ENCODE data around the gene UBL4A. TPM values are rescaled to one million over a fixed set of nuclear protein-coding genes. Genes with fewer than 3 reads are reported as not detected.
A peak's percentile ranks its signal among the peaks of the same experiment; 100 is the strongest.

The UBL4A gene
- 20.3 TPM for polyA plus RNA-seq (2012; ENCODE audit: missing spikeins)

DNA sequence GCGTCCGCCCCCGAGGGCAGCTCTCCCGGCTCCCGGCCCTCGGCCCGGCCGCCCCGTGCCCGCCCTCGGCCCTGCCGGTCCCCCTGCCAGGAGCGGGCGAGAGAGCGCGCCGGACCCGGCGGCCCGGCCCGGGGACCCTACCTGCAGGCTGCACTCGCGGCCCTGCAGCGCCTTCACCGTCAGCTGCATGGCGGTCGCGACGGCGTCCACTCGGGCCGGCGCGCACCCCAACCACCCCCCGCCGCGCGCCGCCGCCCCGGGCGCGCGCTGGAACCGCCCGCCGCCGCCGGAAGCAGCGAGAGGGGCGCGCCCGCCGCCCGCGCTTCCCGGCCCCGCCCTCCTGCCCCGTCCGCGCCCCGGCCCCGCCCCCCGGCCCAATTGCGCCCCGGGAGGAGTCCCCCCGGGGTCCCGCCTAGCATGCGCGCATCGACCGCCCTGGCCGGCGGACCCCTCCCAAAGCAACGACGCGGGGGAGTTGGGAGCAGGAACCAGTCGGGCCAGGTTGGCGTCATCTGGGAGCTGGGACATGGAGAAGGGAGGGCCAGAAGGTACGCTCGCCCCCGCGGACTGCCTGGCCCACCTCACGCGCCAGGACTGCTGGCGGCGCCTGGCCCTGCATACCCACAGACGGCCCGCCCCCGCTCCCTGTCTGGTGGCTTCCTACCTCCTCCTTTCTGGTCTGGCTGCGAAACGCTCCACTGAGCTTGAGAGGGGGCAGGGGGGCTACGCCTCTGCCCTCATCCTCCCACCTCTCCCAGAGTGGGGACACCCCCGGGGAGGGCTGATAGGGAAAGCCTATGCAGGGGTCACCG, at the start of gene UBL4A:
Gene UBL4A (minus strand): TSS at position 220 of the 812 bp plus-strand sequence. CDS start 31 bp downstream, at position 189.
- no peak for TF ChIP-seq TAF1 (IDR thresholded peaks at IDR 0.05; ENCODE audit: borderline replicate concordance, low read depth, low read length)
- TF ChIP-seq POLR2A (IDR thresholded peaks at IDR 0.05; ENCODE audit: low read depth, low read length), result no peak
- no peak for TF ChIP-seq POLR2AphosphoS5 (IDR thresholded peaks at IDR 0.05; ENCODE audit: low read depth, low read length)
- DNase-seq (ENCODE audit: insufficient read length) (peak; percentile 67), FAIRE-seq (peak; percentile 76)

DNA sequence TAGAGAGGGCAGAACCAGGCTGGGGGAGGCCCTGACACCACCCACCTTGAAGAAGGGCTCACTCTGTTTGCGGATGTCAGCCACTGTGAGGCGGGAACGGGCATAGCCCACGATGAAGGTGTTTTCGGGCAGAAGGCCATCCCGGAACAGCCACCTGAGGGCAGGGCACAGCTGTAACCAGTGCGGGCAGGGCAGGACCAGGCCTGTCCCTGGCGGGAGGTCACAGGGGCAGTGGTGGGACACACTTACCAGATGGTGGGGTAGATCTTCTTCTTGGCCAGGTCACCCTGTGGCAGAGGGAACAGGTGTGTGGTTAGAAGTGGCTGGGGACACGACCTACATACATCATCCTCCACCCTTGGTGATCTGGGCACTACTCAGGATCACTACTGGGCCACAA, 49.5 kb upstream of the UBL4A start:
- no peak for DNase-seq (ENCODE audit: insufficient read length)
- FAIRE-seq, result no peak
- TF ChIP-seq POLR2AphosphoS5 (IDR thresholded peaks at IDR 0.05; ENCODE audit: low read depth, low read length) (no peak), POLR2A (IDR thresholded peaks at IDR 0.05; ENCODE audit: low read depth, low read length) (no peak), TAF1 (IDR thresholded peaks at IDR 0.05; ENCODE audit: borderline replicate concordance, low read depth, low read length) (no peak)

DNA sequence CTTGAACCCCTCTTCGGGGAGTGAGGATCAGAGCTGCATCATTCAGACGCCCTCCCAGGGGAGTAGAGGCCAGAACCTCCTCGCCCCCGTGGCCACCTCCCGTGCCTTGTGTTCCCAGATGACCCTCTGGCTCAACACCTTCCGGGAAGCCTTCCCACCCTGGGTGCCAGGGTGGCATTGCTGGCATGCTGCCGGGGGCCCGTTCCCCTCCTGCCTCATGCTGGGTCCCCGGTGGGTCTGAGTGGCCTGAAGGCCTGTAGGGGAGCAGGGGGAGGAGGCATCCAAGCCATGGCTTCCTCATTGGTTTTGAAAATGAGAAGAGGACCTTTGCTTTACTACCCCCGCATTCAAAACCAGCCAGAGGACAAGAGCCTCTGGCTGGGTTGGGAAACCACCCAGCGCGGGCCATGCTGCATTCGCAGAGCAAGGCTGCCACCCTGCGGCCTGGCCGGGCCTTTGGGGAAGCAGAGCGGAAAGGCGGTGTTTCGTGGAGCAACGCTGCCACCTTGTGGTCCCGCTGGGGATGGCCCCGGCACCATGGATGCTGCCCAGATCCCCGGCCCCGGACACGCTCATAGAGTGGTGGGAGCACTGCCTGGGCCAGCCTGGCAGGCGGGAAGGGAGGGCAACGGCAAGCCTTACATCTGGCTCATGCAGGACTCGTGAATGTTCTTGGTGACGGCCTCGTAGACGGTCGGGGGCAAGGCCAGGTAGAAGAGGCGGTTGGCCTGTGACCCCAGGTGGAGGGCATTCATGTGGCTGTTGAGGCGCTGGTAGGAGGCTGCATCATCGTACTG, 48.3 kb upstream of the UBL4A start:
- TF ChIP-seq POLR2A (IDR thresholded peaks at IDR 0.05; ENCODE audit: low read depth, low read length) (no peak), POLR2AphosphoS5 (IDR thresholded peaks at IDR 0.05; ENCODE audit: low read depth, low read length) (no peak), TAF1 (IDR thresholded peaks at IDR 0.05; ENCODE audit: borderline replicate concordance, low read depth, low read length) (no peak)
- FAIRE-seq (peak; percentile 98), DNase-seq (ENCODE audit: insufficient read length) (peak; percentile 95)

DNA sequence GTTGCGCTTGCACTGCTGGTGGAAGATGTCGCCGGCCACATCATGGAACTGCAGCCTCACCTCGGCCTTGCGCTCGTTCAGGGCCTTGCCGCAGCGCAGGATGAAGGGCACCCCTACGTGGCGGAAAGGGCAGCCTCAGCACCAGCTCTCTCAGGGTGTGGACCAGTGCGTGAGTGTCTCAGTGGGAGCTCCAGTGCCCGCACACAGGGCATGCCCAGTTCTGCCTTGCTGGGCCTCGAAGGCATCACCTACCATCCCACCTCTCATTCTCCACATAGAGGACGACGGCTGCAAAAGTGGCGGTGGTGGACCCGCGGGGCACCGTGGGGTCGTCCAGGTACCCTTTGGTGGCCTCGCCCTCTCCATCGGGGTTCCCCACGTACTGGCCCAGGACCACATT, 46.3 kb upstream of the UBL4A start:
- TF ChIP-seq TAF1 (IDR thresholded peaks at IDR 0.05; ENCODE audit: borderline replicate concordance, low read depth, low read length) (no peak), POLR2A (IDR thresholded peaks at IDR 0.05; ENCODE audit: low read depth, low read length) (no peak), POLR2AphosphoS5 (IDR thresholded peaks at IDR 0.05; ENCODE audit: low read depth, low read length) (no peak)
- no peak for DNase-seq (ENCODE audit: insufficient read length)
- FAIRE-seq, result no peak

DNA sequence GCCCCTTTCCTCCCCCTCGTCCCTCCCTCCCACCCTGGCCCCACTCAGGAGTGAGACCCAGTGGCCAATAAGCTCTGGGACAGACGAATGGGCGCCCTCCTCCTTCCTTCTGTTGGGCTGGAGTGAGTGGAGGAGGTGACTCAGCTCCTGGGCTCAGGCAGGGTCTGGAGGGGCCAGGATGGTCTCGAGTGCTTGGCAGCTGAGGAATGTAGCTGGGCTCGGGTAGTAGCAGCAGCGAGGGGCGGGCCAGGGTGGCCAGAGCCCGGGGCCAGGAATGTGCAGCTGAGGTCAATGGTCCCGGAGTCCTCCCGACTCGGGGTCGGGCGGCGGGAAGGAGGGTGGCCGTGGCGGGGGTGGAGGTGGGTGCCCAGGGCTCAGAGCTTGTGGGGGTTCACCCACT, 45.2 kb upstream of the UBL4A start:
- no peak for TF ChIP-seq TAF1 (IDR thresholded peaks at IDR 0.05; ENCODE audit: borderline replicate concordance, low read depth, low read length)
- no peak for TF ChIP-seq POLR2A (IDR thresholded peaks at IDR 0.05; ENCODE audit: low read depth, low read length)
- TF ChIP-seq POLR2AphosphoS5 (IDR thresholded peaks at IDR 0.05; ENCODE audit: low read depth, low read length), result no peak
- no peak for DNase-seq (ENCODE audit: insufficient read length)
- FAIRE-seq, result no peak

DNA sequence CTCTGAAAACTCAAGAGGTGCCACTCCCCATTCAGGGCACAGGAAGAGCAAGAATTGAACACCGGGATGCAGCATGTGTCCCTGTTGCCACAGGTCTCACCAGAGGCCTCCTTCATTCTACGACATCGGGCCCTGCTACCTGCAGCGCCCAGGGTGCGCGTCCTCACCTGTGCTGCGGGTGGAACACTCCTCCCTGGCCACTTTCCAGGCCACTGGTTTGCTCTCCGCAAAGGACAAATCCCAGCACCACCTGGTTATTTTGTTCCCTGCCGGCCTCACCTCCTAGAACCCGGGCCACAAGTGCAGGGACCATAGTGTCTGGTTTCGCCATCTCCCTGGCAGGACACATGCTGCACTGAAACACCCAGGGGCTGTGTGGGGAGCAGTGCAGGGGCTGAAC, 43.9 kb upstream of the UBL4A start:
- DNase-seq (ENCODE audit: insufficient read length) (no peak), FAIRE-seq (no peak)
- TF ChIP-seq POLR2AphosphoS5 (IDR thresholded peaks at IDR 0.05; ENCODE audit: low read depth, low read length), result no peak
- TF ChIP-seq POLR2A (IDR thresholded peaks at IDR 0.05; ENCODE audit: low read depth, low read length), result no peak
- TF ChIP-seq TAF1 (IDR thresholded peaks at IDR 0.05; ENCODE audit: borderline replicate concordance, low read depth, low read length), result no peak

DNA sequence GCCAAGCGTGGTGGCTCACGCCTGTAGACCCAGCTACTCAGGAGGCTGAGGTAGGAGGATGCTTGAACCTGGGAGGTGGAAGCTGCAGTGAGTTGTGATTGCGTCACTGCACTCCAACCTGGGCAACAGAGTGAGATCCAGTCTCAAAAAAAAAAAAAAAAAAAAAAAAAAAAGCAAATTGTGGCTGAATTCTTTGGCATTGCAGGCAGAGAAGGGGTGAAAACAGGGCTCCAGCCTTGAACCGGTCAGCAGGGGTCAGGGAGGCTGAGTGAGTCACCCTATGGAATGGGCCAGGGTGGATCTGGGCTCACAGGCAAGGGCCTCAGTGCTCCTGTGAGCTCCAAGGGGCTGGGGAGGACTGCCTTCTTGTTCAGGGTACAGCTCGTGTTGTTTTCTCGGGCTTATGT, 42.8 kb upstream of the UBL4A start:
- no peak for FAIRE-seq
- TF ChIP-seq POLR2A (IDR thresholded peaks at IDR 0.05; ENCODE audit: low read depth, low read length), result no peak
- no peak for TF ChIP-seq POLR2AphosphoS5 (IDR thresholded peaks at IDR 0.05; ENCODE audit: low read depth, low read length)
- TF ChIP-seq TAF1 (IDR thresholded peaks at IDR 0.05; ENCODE audit: borderline replicate concordance, low read depth, low read length), result no peak

DNA sequence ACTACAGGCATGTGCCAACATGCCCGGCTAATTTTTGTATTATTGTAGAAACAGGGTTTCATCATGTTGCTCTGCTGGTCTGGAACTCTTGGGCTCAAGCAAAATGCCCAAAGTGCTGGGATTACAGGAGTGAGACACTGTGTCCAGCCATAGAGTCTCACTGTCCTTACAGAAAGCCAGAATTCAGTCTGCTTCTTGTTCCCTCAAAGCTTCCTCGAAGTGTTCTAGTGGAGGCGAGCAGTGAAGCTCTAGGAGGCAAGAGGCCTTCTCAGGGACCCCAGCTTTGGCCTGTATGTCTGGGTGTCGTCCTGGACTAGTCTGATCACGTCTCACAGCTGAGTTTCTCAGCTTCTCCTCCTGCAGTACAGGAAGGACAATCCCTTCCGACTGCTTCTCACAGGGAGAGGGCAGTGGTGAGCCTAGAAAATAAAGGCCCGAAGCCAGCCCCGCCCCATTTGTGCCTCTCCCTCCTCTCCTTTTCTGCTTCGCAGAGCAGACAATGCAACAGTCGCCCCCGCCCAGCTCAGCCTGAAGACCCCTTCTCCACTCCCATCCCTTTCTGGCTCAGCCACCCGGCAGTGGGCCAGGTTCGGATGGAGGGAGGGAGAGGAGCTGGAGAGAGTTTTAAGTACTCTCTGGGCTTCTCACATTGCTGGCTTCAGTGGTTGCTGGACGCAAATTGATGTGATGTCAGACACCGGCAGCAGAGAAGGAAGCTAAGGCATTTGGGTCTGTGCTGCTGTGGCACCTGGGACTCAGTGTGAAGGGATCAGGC, 40.7 kb upstream of the UBL4A start:
- peak; percentile 28; the same call in 1 of the 2 replicates for TF ChIP-seq POLR2A (IDR thresholded peaks at IDR 0.05; ENCODE audit: low read depth, low read length)
- no peak for TF ChIP-seq TAF1 (IDR thresholded peaks at IDR 0.05; ENCODE audit: borderline replicate concordance, low read depth, low read length)
- DNase-seq (ENCODE audit: insufficient read length) (peak; percentile 47), FAIRE-seq (peak; percentile 87)

More for the DNA sequence above, 42.8 kb upstream of the UBL4A start:
- no peak for DNase-seq (ENCODE audit: insufficient read length)

DNA sequence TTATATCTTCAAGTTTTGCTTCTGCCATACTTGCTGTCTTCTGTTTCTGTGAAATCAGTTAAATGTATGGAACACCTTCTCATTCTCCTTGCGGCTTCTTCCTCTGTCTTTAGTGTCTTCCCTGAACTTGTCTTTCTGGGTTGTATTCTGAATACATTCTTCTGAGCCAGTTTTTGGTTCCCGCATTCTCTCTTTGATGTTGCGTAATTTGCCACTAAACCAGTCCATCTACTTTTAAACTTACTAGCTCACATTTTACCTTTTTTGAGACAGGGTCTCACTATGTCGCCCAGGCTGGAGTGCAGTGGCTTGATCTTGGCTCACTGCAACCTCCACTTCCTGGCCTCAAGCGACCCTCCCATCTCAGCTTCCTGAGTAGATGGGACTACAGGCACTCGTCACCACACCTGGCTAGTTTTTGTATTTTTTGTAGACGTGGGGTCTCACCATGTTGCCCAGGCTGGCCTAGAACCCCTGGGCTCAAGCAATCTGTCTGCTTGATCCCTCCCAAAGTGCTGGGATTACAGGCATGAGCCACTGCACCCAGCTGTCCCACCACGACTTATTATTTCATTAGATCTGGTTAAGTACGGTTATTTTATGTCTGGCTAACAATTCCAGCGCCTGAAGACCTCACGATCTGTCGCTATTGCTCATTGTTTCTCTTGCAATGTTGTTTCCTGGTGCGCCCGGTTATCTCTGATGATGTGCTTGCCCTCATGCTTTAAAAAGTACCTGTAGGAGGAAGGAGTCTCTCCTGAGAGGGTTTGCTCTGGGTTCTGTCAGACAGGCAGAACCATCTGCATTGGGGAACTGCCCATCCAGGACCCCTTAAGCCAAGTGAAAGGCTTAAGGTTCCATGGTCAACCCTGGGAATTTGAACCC, 39.4 kb upstream of the UBL4A start:
- TF ChIP-seq POLR2A (IDR thresholded peaks at IDR 0.05; ENCODE audit: low read depth, low read length), result no peak
- no peak for DNase-seq (ENCODE audit: insufficient read length)
- FAIRE-seq, result no peak

DNA sequence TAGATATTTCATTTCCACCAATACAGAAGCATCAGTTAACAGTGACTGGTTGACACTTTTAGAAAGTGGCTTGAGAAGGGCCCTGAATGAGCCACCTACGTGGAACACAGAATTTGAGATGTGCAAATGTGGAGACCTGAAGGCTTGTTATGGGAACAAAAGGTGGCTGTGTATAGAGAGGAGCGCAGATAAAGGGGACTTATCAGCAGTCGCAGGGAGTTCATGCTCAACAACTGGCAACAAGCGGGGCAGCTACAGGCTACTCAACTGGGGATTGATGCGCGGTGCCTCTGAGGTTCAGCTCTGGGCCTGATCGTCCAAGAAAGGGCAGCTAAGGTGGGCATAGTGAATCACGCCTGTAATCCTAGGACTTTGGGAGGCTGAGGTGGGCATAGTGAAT, 33.0 kb upstream of the UBL4A start:
- FAIRE-seq (no peak), DNase-seq (ENCODE audit: insufficient read length) (no peak)
- TF ChIP-seq TAF1 (IDR thresholded peaks at IDR 0.05; ENCODE audit: borderline replicate concordance, low read depth, low read length), result no peak
- no peak for TF ChIP-seq POLR2A (IDR thresholded peaks at IDR 0.05; ENCODE audit: low read depth, low read length)
- TF ChIP-seq POLR2AphosphoS5 (IDR thresholded peaks at IDR 0.05; ENCODE audit: low read depth, low read length), result no peak

All from GM12892 (cell line).